H9 (cell line): ENCODE results near the gene GPR135. TPM values are rescaled to one million over a fixed set of nuclear protein-coding genes. Genes with fewer than 3 reads are reported as not detected.

Experiments
- DNase-seq: peaks from one replicate; pipeline ENCODE4 v3.0.0-alpha.2; 2017
- H2AFZ ChIP-seq: one replicate; pipeline ENCODE4 v1.6.1; 2013; ENCODE audit warnings: mild to moderate bottlenecking, low read length, control low read depth, moderate library complexity
- H2AK5ac ChIP-seq: 2 replicates; pipeline ENCODE4 v1.6.1; 2013; ENCODE audit warnings: low read length, control low read depth, mixed read lengths; ENCODE audit not compliant: insufficient read length
- H2BK120ac ChIP-seq: one replicate; pipeline ENCODE4 v1.6.1; 2013; ENCODE audit warnings: low read depth, mild to moderate bottlenecking, low read length, control low read depth, inconsistent platforms; ENCODE audit not compliant: poor library complexity, severe bottlenecking
- H2BK12ac ChIP-seq: 2 replicates; pipeline ENCODE4 v1.6.1; 2013; ENCODE audit warnings: low read length, control low read depth, mixed read lengths, low read depth; ENCODE audit not compliant: insufficient read length
- H2BK15ac ChIP-seq: 2 replicates; pipeline ENCODE4 v1.6.1; 2013; ENCODE audit warnings: low read depth, low read length, control low read depth
- H2BK20ac ChIP-seq: one replicate; pipeline ENCODE4 v1.6.1; 2013; ENCODE audit warnings: low read depth, mild to moderate bottlenecking, low read length, control low read depth, inconsistent platforms; ENCODE audit not compliant: poor library complexity, severe bottlenecking
- H2BK5ac ChIP-seq: 2 replicates; pipeline ENCODE4 v1.6.1; 2013; ENCODE audit warnings: low read length, control low read depth, mixed read lengths; ENCODE audit not compliant: insufficient read length
- H3K14ac ChIP-seq: 2 replicates; pipeline ENCODE4 v1.6.1; 2013; ENCODE audit warnings: low read length, control low read depth; ENCODE audit not compliant: insufficient read depth
- H3K18ac ChIP-seq: 2 replicates; pipeline ENCODE4 v1.6.1; 2013; ENCODE audit warnings: low read depth, mild to moderate bottlenecking, mixed read lengths, low read length, control low read depth; ENCODE audit not compliant: insufficient read length
- H3K23ac ChIP-seq: 2 replicates; pipeline ENCODE4 v1.6.1; 2013; ENCODE audit warnings: low read length, control low read depth, mixed read lengths, low read depth; ENCODE audit not compliant: insufficient read length
- H3K23me2 ChIP-seq: 2 replicates; pipeline ENCODE4 v1.6.1; 2013; ENCODE audit warnings: low read depth, mild to moderate bottlenecking, mixed read lengths, low read length, control low read depth; ENCODE audit not compliant: insufficient read length, poor library complexity, severe bottlenecking
- H3K27ac ChIP-seq: 2 replicates; pipeline ENCODE4 v1.5.1; 2013; ENCODE audit warnings: low read length, control low read depth, mixed read lengths, low read depth; ENCODE audit not compliant: insufficient read length
- H3K27me3 ChIP-seq: 2 replicates; pipeline ENCODE4 v1.6.1; 2013; ENCODE audit warnings: low read length, control low read depth, inconsistent platforms; ENCODE audit not compliant: insufficient read depth
- H3K4ac ChIP-seq: 2 replicates; pipeline ENCODE4 v1.6.1; 2013; ENCODE audit warnings: low read depth, mild to moderate bottlenecking, control low read depth, inconsistent platforms, low read length, moderate library complexity
- H3K4me1 ChIP-seq: 2 replicates; pipeline ENCODE4 v1.6.1; 2013; ENCODE audit warnings: low read length, control low read depth, inconsistent platforms; ENCODE audit not compliant: insufficient read depth
- H3K4me2 ChIP-seq: 2 replicates; pipeline ENCODE4 v1.6.1; 2013; ENCODE audit warnings: low read length, control low read depth, mixed read lengths; ENCODE audit not compliant: insufficient read length, insufficient read depth
- H3K56ac ChIP-seq: 2 replicates; pipeline ENCODE4 v1.6.1; 2013; ENCODE audit warnings: low read depth, mild to moderate bottlenecking, mixed read lengths, low read length, control low read depth; ENCODE audit not compliant: insufficient read length
- H3K79me1 ChIP-seq: 2 replicates; pipeline ENCODE4 v1.6.1; 2013; ENCODE audit warnings: low read depth, mild to moderate bottlenecking, moderate library complexity, low read length, control low read depth, inconsistent platforms; ENCODE audit not compliant: insufficient read depth, poor library complexity, severe bottlenecking
- H3K79me2 ChIP-seq: 2 replicates; pipeline ENCODE4 v1.6.1; 2013; ENCODE audit warnings: low read length, control low read depth, inconsistent platforms; ENCODE audit not compliant: insufficient read depth
- H3K9ac ChIP-seq: 2 replicates; pipeline ENCODE4 v1.6.1; 2013; ENCODE audit warnings: low read length, control low read depth, mixed read lengths; ENCODE audit not compliant: insufficient read length; ENCODE audit errors: extremely low read depth
- H3K9me3 ChIP-seq: one replicate; pipeline ENCODE4 v1.6.1; 2013; ENCODE audit warnings: low read depth, low read length, inconsistent platforms; ENCODE audit not compliant: control insufficient read depth
- H3T11ph ChIP-seq: one replicate; pipeline ENCODE4 v1.6.1; 2013; ENCODE audit warnings: mild to moderate bottlenecking, low read length, control low read depth, inconsistent platforms
- H4K20me1 ChIP-seq: one replicate; pipeline ENCODE4 v1.6.1; 2013; ENCODE audit not compliant: control insufficient read depth, insufficient read length, insufficient read depth
- H4K5ac ChIP-seq: 2 replicates; pipeline ENCODE4 v1.6.1; 2013; ENCODE audit warnings: low read depth, mild to moderate bottlenecking, mixed read lengths, low read length, control low read depth; ENCODE audit not compliant: insufficient read length
- H4K8ac ChIP-seq: replicated peaks from 2 replicates; pipeline ENCODE4 v1.6.1; 2013; ENCODE audit warnings: low read length, control low read depth, mixed read lengths, low read depth; ENCODE audit not compliant: insufficient read length
- H4K91ac ChIP-seq: 2 replicates; pipeline ENCODE4 v1.6.1; 2013; ENCODE audit warnings: low read depth, mild to moderate bottlenecking, moderate library complexity, mixed read lengths, low read length, control low read depth; ENCODE audit not compliant: insufficient read length
- H3K27ac Mint-ChIP-seq, 3 experiments: 2 replicates in 2 of 3; 3 replicates in 1 of 3; pipeline ENCODE4 v1.8.0; 2020 to 2021; ENCODE audit warnings: mixed read lengths in 3 of 3, mild to moderate bottlenecking in 1 of 3, moderate library complexity in 1 of 3
- H3K27me3 Mint-ChIP-seq: 2 replicates; pipeline ENCODE4 v1.8.0; 2021; ENCODE audit warnings: low read depth, mild to moderate bottlenecking, moderate library complexity, mixed read lengths
- H3K36me3 Mint-ChIP-seq, 3 experiments: 2 replicates in 2 of 3; 3 replicates in 1 of 3; pipeline ENCODE4 v1.8.0; 2020 to 2021; ENCODE audit warnings: low read depth in 3 of 3, mixed read lengths in 3 of 3; ENCODE audit not compliant: insufficient read depth in 1 of 3
- H3K4me1 Mint-ChIP-seq, 2 experiments: 2 replicates each; pipeline ENCODE4 v1.8.0; 2020; ENCODE audit warnings: mixed read lengths in 2 of 2
- H3K4me3 Mint-ChIP-seq, 2 experiments: 2 replicates in 1 of 2; 3 replicates in 1 of 2; pipeline ENCODE4 v1.8.0; 2020 to 2021; ENCODE audit warnings: mild to moderate bottlenecking in 2 of 2, mixed read lengths in 2 of 2, moderate library complexity in 1 of 2
- H3K9me3 Mint-ChIP-seq, 2 experiments: 2 replicates in 1 of 2; 3 replicates in 1 of 2; pipeline ENCODE4 v1.8.0; 2020; ENCODE audit warnings: mild to moderate bottlenecking in 2 of 2, mixed read lengths in 2 of 2, moderate library complexity in 1 of 2
- WGBS: extraction: QIAGEN DNeasy Blood & Tissue Kit; methylation state at CpG from one replicate; pipeline ENCODE4 v1.1.7; 2013; ENCODE audit warnings: missing lambda C conversion rate, low lambda C conversion rate, mixed read lengths; ENCODE audit not compliant: insufficient read length; ENCODE audit errors: extremely low coverage; 5-methylcytosine and 5-hydroxymethylcytosine counted together
- total RNA-seq: library from RNA; stranded (reverse); gene quantifications from 2 replicates; pipeline ENCODE4 v1.2.1, GENCODE V29; 2021
- TF ChIP-seq, protein P1 (sequence below): fragments of 200-600 bp; sonication (generic); conservative IDR thresholded peaks from 3 replicates; pipeline ENCODE4 v1.8.0; 2021; ENCODE audit warnings: antibody characterized with exemption, mild to moderate bottlenecking

Gene GPR135
- total RNA-seq, 1 experiment from 2014 or later: 1.9 TPM

- Histone ChIP-seq H3K23ac (no peak overlapping the region), H4K91ac (no peak overlapping the region), H2BK120ac (no peak overlapping the region), H3K27ac (no peak overlapping the region), H4K5ac (no peak overlapping the region), H3K4me1 (no peaks in the 10 kb centered on the region), H3K23me2 (peaks cover 12% of the 10 kb centered on the region), H3K4me2 (peak overlapping the region; percentile 36), H3K79me2 (no peaks in the 10 kb centered on the region), H4K20me1 (no peaks in the 10 kb centered on the region), H2AK5ac (no peak overlapping the region), H2BK5ac (no peak overlapping the region), H3K14ac (no peak overlapping the region), H3K4ac (no peak overlapping the region), H2BK20ac (no peak overlapping the region), H3K79me1 (no peaks in the 10 kb centered on the region), H3T11ph (no peak overlapping the region), H3K18ac (no peak overlapping the region), H2BK15ac (no peak overlapping the region), H2AFZ (no peak overlapping the region), H3K9me3 (no peaks in the 10 kb centered on the region), H3K56ac (no peak overlapping the region), H3K9ac (peak overlapping the region; percentile 32), H4K8ac (no peak overlapping the region), H3K27me3 (peaks cover 3% of the 10 kb centered on the region; the same call in 1 of the 2 replicates), H2BK12ac (no peak overlapping the region)
- H3K27ac Mint-ChIP-seq: no peak overlapping the region; a peak in 1 of 7 replicates
- H3K9me3 Mint-ChIP-seq: no peaks in the 10 kb centered on the region
- peak overlapping the region; percentile 75 to 87 for H3K4me3 Mint-ChIP-seq
- H3K4me1 Mint-ChIP-seq: peaks cover 9 to 12% of the 10 kb centered on the region in 2 experiments
- peaks cover 0 to 6% (median 0%) of the 10 kb centered on the region in 3 experiments; a peak in 3 of 7 replicates for H3K36me3 Mint-ChIP-seq
- WGBS: no CpG with 5 or more reads among the region's 105 CpGs
- peak; percentile 75 for DNase-seq
- TF ChIP-seq, protein P1, sequence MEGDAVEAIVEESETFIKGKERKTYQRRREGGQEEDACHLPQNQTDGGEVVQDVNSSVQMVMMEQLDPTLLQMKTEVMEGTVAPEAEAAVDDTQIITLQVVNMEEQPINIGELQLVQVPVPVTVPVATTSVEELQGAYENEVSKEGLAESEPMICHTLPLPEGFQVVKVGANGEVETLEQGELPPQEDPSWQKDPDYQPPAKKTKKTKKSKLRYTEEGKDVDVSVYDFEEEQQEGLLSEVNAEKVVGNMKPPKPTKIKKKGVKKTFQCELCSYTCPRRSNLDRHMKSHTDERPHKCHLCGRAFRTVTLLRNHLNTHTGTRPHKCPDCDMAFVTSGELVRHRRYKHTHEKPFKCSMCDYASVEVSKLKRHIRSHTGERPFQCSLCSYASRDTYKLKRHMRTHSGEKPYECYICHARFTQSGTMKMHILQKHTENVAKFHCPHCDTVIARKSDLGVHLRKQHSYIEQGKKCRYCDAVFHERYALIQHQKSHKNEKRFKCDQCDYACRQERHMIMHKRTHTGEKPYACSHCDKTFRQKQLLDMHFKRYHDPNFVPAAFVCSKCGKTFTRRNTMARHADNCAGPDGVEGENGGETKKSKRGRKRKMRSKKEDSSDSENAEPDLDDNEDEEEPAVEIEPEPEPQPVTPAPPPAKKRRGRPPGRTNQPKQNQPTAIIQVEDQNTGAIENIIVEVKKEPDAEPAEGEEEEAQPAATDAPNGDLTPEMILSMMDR: no peak
- peaks cover 25% of the 10 kb centered on the region for H3K27me3 Mint-ChIP-seq
These were observed 479 bp downstream of the GPR135 start for GRCh38 chr14:59464486-59465315.
